Measurements from ENCODE around the gene MAP7D2. TPM values are rescaled to one million over a fixed set of nuclear protein-coding genes. Genes with fewer than 3 reads are reported as not detected.
"Not testable (repeated sequence)": the region's sequence is repeated elsewhere in the genome, so short reads cannot be mapped to it uniquely, and the experiment has no call there.

MAP7D2 gene
- not detected for total RNA-seq

- H3K9me3 ChIP-seq (ENCODE audit: control insufficient read depth in 3 of 3, low read length in 3 of 3) = peaks cover 0 to 2% (median 0%) of the 10 kb centered on the region in 3 donors
- no peak within 1 kb of the TSS for H3K27ac ChIP-seq (ENCODE audit: low read depth, low read length)
- peaks cover 0 to 7% (median 5%) of the 10 kb centered on the region in 3 donors for H3K4me1 ChIP-seq (ENCODE audit: control insufficient read depth in 3 of 3, insufficient read depth in 3 of 3, low read length in 3 of 3)
- H3K4me3 ChIP-seq (ENCODE audit: low read length in 3 of 3) = peak within 1 kb of the TSS in 2 of 3 donors; percentile 57 to 60
- H3K27me3 ChIP-seq (ENCODE audit: control insufficient read depth in 3 of 3, insufficient read depth in 3 of 3, low read length in 3 of 3) = peaks cover 15 to 20% (median 18%) of the 10 kb centered on the region in 3 donors
- no peaks in the 10 kb centered on the region for H3K36me3 ChIP-seq (ENCODE audit: control insufficient read depth in 3 of 3, insufficient read depth in 3 of 3, low read length in 3 of 3)
- no peak within 1 kb of the TSS for H3K9ac ChIP-seq (ENCODE audit: low read depth in 1 of 3, low read length in 3 of 3)
Observed at GRCh38 chrX:20116577-20117240, at the start of gene MAP7D2. Gene MAP7D2, minus strand, starts transcription at chrX:20116907. Its CDS starts 28 bp downstream, at chrX:20116879.

GRCh38 chrX:20162516-20162915, 45.8 kb upstream of the MAP7D2 start:
- H3K27ac ChIP-seq (ENCODE audit: low read depth, low read length); H3K9ac ChIP-seq (ENCODE audit: low read depth in 1 of 3, low read length in 3 of 3); H3K27me3 ChIP-seq (ENCODE audit: control insufficient read depth in 3 of 3, insufficient read depth in 3 of 3, low read length in 3 of 3); H3K4me1 ChIP-seq (ENCODE audit: control insufficient read depth in 3 of 3, insufficient read depth in 3 of 3, low read length in 3 of 3); H3K9me3 ChIP-seq (ENCODE audit: control insufficient read depth in 3 of 3, low read length in 3 of 3); H3K4me3 ChIP-seq (ENCODE audit: low read length in 3 of 3): not testable (repeated sequence)
- H3K36me3 ChIP-seq (ENCODE audit: control insufficient read depth in 3 of 3, insufficient read depth in 3 of 3, low read length in 3 of 3) = peaks cover 7 to 29% (median 19%) of the 10 kb centered on the region in 3 donors

DNA sequence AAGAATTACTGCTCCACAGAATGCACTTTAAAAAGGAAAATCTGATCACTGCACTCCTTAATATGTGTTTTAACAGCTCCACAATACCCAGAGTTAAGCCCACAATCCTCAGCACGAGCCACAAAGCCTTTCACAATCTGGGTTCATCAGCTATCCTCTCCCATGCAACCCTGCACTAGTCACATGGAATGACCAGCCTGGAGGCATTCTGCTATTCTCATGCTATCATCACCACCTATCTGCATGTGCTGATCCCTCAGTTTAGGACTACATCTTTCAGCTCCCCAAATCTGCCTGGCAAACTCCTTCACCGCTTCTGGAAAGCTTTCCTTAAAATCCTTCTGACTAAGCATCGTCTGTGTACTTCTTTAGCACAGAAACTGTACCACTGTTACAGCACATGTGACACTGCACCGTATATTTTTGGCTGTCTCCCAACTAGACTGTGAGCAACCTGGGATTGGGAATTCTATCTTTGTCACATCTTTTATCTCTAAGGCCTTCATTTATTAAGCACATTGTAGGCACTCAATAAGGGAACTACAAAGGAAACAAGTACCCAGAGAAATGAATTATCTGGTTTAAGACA, 43.2 kb upstream of the MAP7D2 start:
- Histone ChIP-seq H3K36me3 (ENCODE audit: control insufficient read depth in 3 of 3, insufficient read depth in 3 of 3, low read length in 3 of 3) (peaks cover 15 to 34% (median 27%) of the 10 kb centered on the region in 3 donors), H3K9me3 (ENCODE audit: control insufficient read depth in 3 of 3, low read length in 3 of 3) (no peaks in the 10 kb centered on the region), H3K4me1 (ENCODE audit: control insufficient read depth in 3 of 3, insufficient read depth in 3 of 3, low read length in 3 of 3) (no peaks in the 10 kb centered on the region), H3K27me3 (ENCODE audit: control insufficient read depth in 3 of 3, insufficient read depth in 3 of 3, low read length in 3 of 3) (peaks cover 0 to 4% (median 0%) of the 10 kb centered on the region in 3 donors), H3K27ac (ENCODE audit: low read depth, low read length) (no peak overlapping the region), H3K4me3 (ENCODE audit: low read length in 3 of 3) (no peak overlapping the region), H3K9ac (ENCODE audit: low read depth in 1 of 3, low read length in 3 of 3) (no peak overlapping the region)

- no peak overlapping the region for H3K9ac ChIP-seq (ENCODE audit: low read depth in 1 of 3, low read length in 3 of 3)
Observed at GRCh38 chrX:20151689-20152088, 35.0 kb upstream of the MAP7D2 start.

DNA sequence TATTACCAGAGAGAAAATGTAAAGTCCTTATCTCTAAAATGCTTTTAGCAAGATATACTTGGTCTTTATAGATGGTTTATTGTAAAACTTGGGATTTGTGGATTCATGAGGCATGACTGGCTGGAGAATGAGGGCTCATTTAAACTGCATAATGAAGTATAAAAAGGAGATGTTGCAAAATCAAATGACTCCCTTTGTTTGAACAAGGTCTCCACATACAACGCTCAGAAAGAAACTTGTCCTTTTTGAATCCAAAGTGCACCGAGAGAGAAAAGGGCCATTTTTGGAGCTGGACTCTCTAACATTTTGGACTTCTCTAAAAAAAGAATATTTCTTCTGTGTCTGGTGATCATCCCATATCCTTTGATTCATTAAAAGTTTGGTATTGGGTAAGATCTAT, 32.6 kb upstream of the MAP7D2 start:
- H3K9ac ChIP-seq (ENCODE audit: low read depth in 1 of 3, low read length in 3 of 3) = no peak overlapping the region
- H3K27me3 ChIP-seq (ENCODE audit: control insufficient read depth in 3 of 3, insufficient read depth in 3 of 3, low read length in 3 of 3) = peaks cover 0 to 5% (median 0%) of the 10 kb centered on the region in 3 donors
- no peaks in the 10 kb centered on the region for H3K9me3 ChIP-seq (ENCODE audit: control insufficient read depth in 3 of 3, low read length in 3 of 3)
- no peak overlapping the region for H3K27ac ChIP-seq (ENCODE audit: low read depth, low read length)
- H3K4me3 ChIP-seq (ENCODE audit: low read length in 3 of 3) = no peak overlapping the region
- H3K36me3 ChIP-seq (ENCODE audit: control insufficient read depth in 3 of 3, insufficient read depth in 3 of 3, low read length in 3 of 3) = peaks cover 1 to 6% (median 4%) of the 10 kb centered on the region in 3 donors
- H3K4me1 ChIP-seq (ENCODE audit: control insufficient read depth in 3 of 3, insufficient read depth in 3 of 3, low read length in 3 of 3) = no peaks in the 10 kb centered on the region

More at GRCh38 chrX:20151689-20152088, 35.0 kb upstream of the MAP7D2 start:
- no peaks in the 10 kb centered on the region for H3K9me3 ChIP-seq (ENCODE audit: control insufficient read depth in 3 of 3, low read length in 3 of 3)
- H3K4me3 ChIP-seq (ENCODE audit: low read length in 3 of 3) = no peak overlapping the region
- H3K27me3 ChIP-seq (ENCODE audit: control insufficient read depth in 3 of 3, insufficient read depth in 3 of 3, low read length in 3 of 3) = peaks cover 0 to 5% (median 0%) of the 10 kb centered on the region in 3 donors
- no peaks in the 10 kb centered on the region for H3K4me1 ChIP-seq (ENCODE audit: control insufficient read depth in 3 of 3, insufficient read depth in 3 of 3, low read length in 3 of 3)
- H3K36me3 ChIP-seq (ENCODE audit: control insufficient read depth in 3 of 3, insufficient read depth in 3 of 3, low read length in 3 of 3) = peaks cover 16 to 17% (median 17%) of the 10 kb centered on the region in 3 donors
- H3K27ac ChIP-seq (ENCODE audit: low read depth, low read length) = no peak overlapping the region

DNA sequence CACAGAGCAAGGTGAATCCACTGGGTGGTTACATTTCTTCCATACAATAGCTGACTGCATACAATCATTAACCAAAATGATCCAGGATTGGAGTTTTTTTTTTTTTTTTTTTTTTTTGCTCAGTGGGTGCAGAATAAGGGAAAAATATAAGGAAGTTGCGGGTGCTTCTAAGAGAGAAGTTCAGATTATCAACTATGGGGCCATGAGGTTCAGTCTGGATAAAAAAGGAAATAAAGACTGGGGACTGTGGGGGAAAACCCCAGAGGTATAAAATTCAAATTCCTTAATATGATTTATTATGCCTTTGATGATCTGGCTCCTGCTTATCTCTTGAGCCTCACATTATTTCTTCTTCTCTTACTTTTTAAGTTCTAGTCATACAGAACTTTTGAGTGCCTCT, 30.9 kb upstream of the MAP7D2 start:
- H3K4me1 ChIP-seq (ENCODE audit: control insufficient read depth in 3 of 3, insufficient read depth in 3 of 3, low read length in 3 of 3) = no peaks in the 10 kb centered on the region
- no peak overlapping the region for H3K9ac ChIP-seq (ENCODE audit: low read depth in 1 of 3, low read length in 3 of 3)
- H3K27me3 ChIP-seq (ENCODE audit: control insufficient read depth in 3 of 3, insufficient read depth in 3 of 3, low read length in 3 of 3) = peaks cover 0 to 5% (median 0%) of the 10 kb centered on the region in 3 donors
- no peak overlapping the region for H3K4me3 ChIP-seq (ENCODE audit: low read length in 3 of 3)
- peaks cover 0 to 4% (median 4%) of the 10 kb centered on the region in 3 donors for H3K36me3 ChIP-seq (ENCODE audit: control insufficient read depth in 3 of 3, insufficient read depth in 3 of 3, low read length in 3 of 3)
- no peaks in the 10 kb centered on the region for H3K9me3 ChIP-seq (ENCODE audit: control insufficient read depth in 3 of 3, low read length in 3 of 3)
- H3K27ac ChIP-seq (ENCODE audit: low read depth, low read length) = no peak overlapping the region

- no peaks in the 10 kb centered on the region for H3K36me3 ChIP-seq (ENCODE audit: control insufficient read depth in 3 of 3, insufficient read depth in 3 of 3, low read length in 3 of 3)
- H3K4me1 ChIP-seq (ENCODE audit: control insufficient read depth in 3 of 3, insufficient read depth in 3 of 3, low read length in 3 of 3) = peaks cover 4 to 7% (median 6%) of the 10 kb centered on the region in 3 donors
- no peak overlapping the region for H3K4me3 ChIP-seq (ENCODE audit: low read length in 3 of 3)
- H3K27ac ChIP-seq (ENCODE audit: low read depth, low read length) = no peak overlapping the region
- H3K9me3 ChIP-seq (ENCODE audit: control insufficient read depth in 3 of 3, low read length in 3 of 3) = no peaks in the 10 kb centered on the region
- no peak overlapping the region for H3K9ac ChIP-seq (ENCODE audit: low read depth in 1 of 3, low read length in 3 of 3)
- peaks cover 0 to 5% (median 0%) of the 10 kb centered on the region in 3 donors for H3K27me3 ChIP-seq (ENCODE audit: control insufficient read depth in 3 of 3, insufficient read depth in 3 of 3, low read length in 3 of 3)
Observed at GRCh38 chrX:20144491-20144890, 27.8 kb upstream of the MAP7D2 start.

GRCh38 chrX:20143561-20143960, 26.9 kb upstream of the MAP7D2 start:
- Histone ChIP-seq H3K9me3 (ENCODE audit: control insufficient read depth in 3 of 3, low read length in 3 of 3) (no peaks in the 10 kb centered on the region), H3K36me3 (ENCODE audit: control insufficient read depth in 3 of 3, insufficient read depth in 3 of 3, low read length in 3 of 3) (no peaks in the 10 kb centered on the region), H3K27me3 (ENCODE audit: control insufficient read depth in 3 of 3, insufficient read depth in 3 of 3, low read length in 3 of 3) (peaks cover 0 to 5% (median 0%) of the 10 kb centered on the region in 3 donors), H3K9ac (ENCODE audit: low read depth in 1 of 3, low read length in 3 of 3) (no peak overlapping the region), H3K4me1 (ENCODE audit: control insufficient read depth in 3 of 3, insufficient read depth in 3 of 3, low read length in 3 of 3) (peaks cover 4 to 12% (median 12%) of the 10 kb centered on the region in 3 donors), H3K27ac (ENCODE audit: low read depth, low read length) (no peak overlapping the region), H3K4me3 (ENCODE audit: low read length in 3 of 3) (no peak overlapping the region)

GRCh38 chrX:20143111-20143510, 26.4 kb upstream of the MAP7D2 start:
- H3K27ac ChIP-seq (ENCODE audit: low read depth, low read length) = no peak overlapping the region

More at GRCh38 chrX:20143111-20143510, 26.4 kb upstream of the MAP7D2 start:
- Histone ChIP-seq H3K4me3 (ENCODE audit: low read length in 3 of 3) (no peak overlapping the region), H3K9me3 (ENCODE audit: control insufficient read depth in 3 of 3, low read length in 3 of 3) (no peaks in the 10 kb centered on the region), H3K27me3 (ENCODE audit: control insufficient read depth in 3 of 3, insufficient read depth in 3 of 3, low read length in 3 of 3) (peaks cover 0 to under 1% (median 0%) of the 10 kb centered on the region in 3 donors), H3K4me1 (ENCODE audit: control insufficient read depth in 3 of 3, insufficient read depth in 3 of 3, low read length in 3 of 3) (peaks cover 4 to 12% (median 12%) of the 10 kb centered on the region in 3 donors), H3K9ac (ENCODE audit: low read depth in 1 of 3, low read length in 3 of 3) (no peak overlapping the region), H3K36me3 (ENCODE audit: control insufficient read depth in 3 of 3, insufficient read depth in 3 of 3, low read length in 3 of 3) (peaks cover 0 to 3% (median 0%) of the 10 kb centered on the region in 3 donors)
